Lower leg skin (tissue), 4 donors: ENCODE measurements around the gene DTL. TPM values are rescaled to one million over a fixed set of nuclear protein-coding genes. Genes with fewer than 3 reads are reported as not detected.
"Not testable (repeated sequence)": the region's sequence is repeated elsewhere in the genome, so short reads cannot be mapped to it uniquely, and the experiment has no call there.

Experiments
- DNase-seq, 2 donors: peaks; one replicate each; pipeline ENCODE4 v3.0.0-alpha.2; 2019; ENCODE audit warnings: low spot score in 2 of 2
- H3K4me3 ChIP-seq: fragments of 200-600 bp; sonication (generic); 2 replicates; pipeline ENCODE4 v1.5.1; 2017; ENCODE audit warnings: mild to moderate bottlenecking, low read depth; ENCODE audit not compliant: poor library complexity, severe bottlenecking
- CTCF ChIP-seq, 3 donors: fragments of 450-650 bp; IDR thresholded peaks; one replicate each; pipeline ENCODE4 v1.5.1; 2016; ENCODE audit warnings: antibody characterized with exemption in 3 of 3, mild to moderate bottlenecking in 3 of 3, moderate library complexity in 2 of 3
- POLR2A ChIP-seq, 2 donors: fragments of 450-650 bp; IDR thresholded peaks; one replicate each; pipeline ENCODE4 v1.6.1; 2016 to 2017; ENCODE audit warnings: antibody characterized with exemption in 2 of 2, mild to moderate bottlenecking in 1 of 2, moderate library complexity in 1 of 2
- WGBS, 2 donors: methylation state at CpG; one replicate each; pipeline ENCODE4 v1.1.5; 2018; 5-methylcytosine and 5-hydroxymethylcytosine counted together
- intact Hi-C: fragments of 100-400 bp; cut with DNase I; formaldehyde crosslinking; loops from one replicate; pipeline ENCODE4 v1.15.0; 2023; ENCODE audit warnings: low total_unique reads
- total RNA-seq, 4 donors: library from RNA; depleted of rRNA; stranded (reverse); fragments of >200 nt; gene quantifications; one replicate each; pipeline ENCODE4 v1.1.0, GENCODE V29; 2016

The DTL gene
- total RNA-seq, 4 donors from 2014 or later, result 0.23 to 1.2 (median 0.90) TPM

GRCh38 chr1:212013672-212014071, 21.9 kb upstream of the DTL start:
- 80 to 81% methylated on average over 2 of the region's 2 CpGs for WGBS, 2 donors
- TF ChIP-seq CTCF (IDR thresholded peaks at IDR 0.05), result no peak
- TF ChIP-seq POLR2A (IDR thresholded peaks at IDR 0.05), result no peak
- DNase-seq, result no peak
- no peak overlapping the region for H3K4me3 ChIP-seq
- intact Hi-C loops, result no loop called here

GRCh38 chr1:212020975-212021374, 14.6 kb upstream of the DTL start:
- intact Hi-C loops, result no loop called here
- no peak overlapping the region for H3K4me3 ChIP-seq
- 79 to 86% methylated on average over 2 of the region's 2 CpGs for WGBS, 2 donors
- TF ChIP-seq POLR2A (IDR thresholded peaks at IDR 0.05) (no peak), CTCF (IDR thresholded peaks at IDR 0.05) (no peak)
- no peak for DNase-seq

GRCh38 chr1:212021563-212021962, 14.0 kb upstream of the DTL start:
- DNase-seq, result no peak
- 81 to 88% methylated on average over 2 of the region's 2 CpGs for WGBS, 2 donors
- TF ChIP-seq POLR2A (IDR thresholded peaks at IDR 0.05), result no peak
- TF ChIP-seq CTCF (IDR thresholded peaks at IDR 0.05), result no peak
- no peak overlapping the region for H3K4me3 ChIP-seq
- intact Hi-C loops, result no loop called here

- intact Hi-C loops, H3K4me3 ChIP-seq, DNase-seq: not testable (repeated sequence)
Observed at GRCh38 chr1:212022908-212023307, 12.6 kb upstream of the DTL start.

- intact Hi-C loops, result no loop called here
- no peak for DNase-seq
- TF ChIP-seq POLR2A (IDR thresholded peaks at IDR 0.05) (no peak), CTCF (IDR thresholded peaks at IDR 0.05) (no peak)
- WGBS, 2 donors, result 92 to 99% methylated on average over 3 of the region's 3 CpGs
- H3K4me3 ChIP-seq, result no peak overlapping the region
Observed at GRCh38 chr1:212024469-212025149, 10.9 kb upstream of the DTL start.

GRCh38 chr1:212027727-212028126, 7.8 kb upstream of the DTL start:
- 62 to 84% methylated on average over 10 of the region's 10 CpGs for WGBS, 2 donors
- intact Hi-C loops, H3K4me3 ChIP-seq, DNase-seq: not testable (repeated sequence)

- no peak for TF ChIP-seq CTCF (IDR thresholded peaks at IDR 0.05)
- TF ChIP-seq POLR2A (IDR thresholded peaks at IDR 0.05), result no peak
- H3K4me3 ChIP-seq, result no peak overlapping the region
- DNase-seq, result no peak
- 84 to 90% methylated on average over 1 of the region's 1 CpG for WGBS, 2 donors
- intact Hi-C loops, result no loop called here
Observed at GRCh38 chr1:212030936-212031528, 4.5 kb upstream of the DTL start.
